ENCODE results near the gene TICAM2.

The TICAM2 gene

GRCh38 chr5:115625579-115626444 is 23.5 kb upstream of the TICAM2 start, which contains the start of gene TMED7:
Gene TMED7 (minus strand): TSS chr5:115626036. CDS start chr5:115625792, 244 bp downstream.
- peak within 1 kb of the TSS; percentile 95 for H3K9ac ChIP-seq (ENCODE audit: low read length)
- no peak for TF ChIP-seq CTCF (IDR thresholded peaks at IDR 0.05; ENCODE audit: low read length)
- no peak for TF ChIP-seq EZH2 (optimal IDR thresholded peaks at IDR 0.05; ENCODE audit: low read depth, low read length)
- no peak for TF ChIP-seq EZH2phosphoT487 (IDR thresholded peaks at IDR 0.05; ENCODE audit: low read length)
- H3K4me1 ChIP-seq (ENCODE audit: low read length): peaks cover 13% of the 10 kb centered on the region; the same call in 1 of the 2 replicates
- H3K27me3 ChIP-seq (replicated peaks; ENCODE audit: insufficient read depth, low read length): peaks cover 23% of the 10 kb centered on the region
- H3F3A ChIP-seq (ENCODE audit: insufficient read depth, low read length): no peaks in the 10 kb centered on the region; the same call in 1 of the 2 replicates
- no peaks in the 10 kb centered on the region for H3K9me3 ChIP-seq (replicated peaks; ENCODE audit: insufficient read depth, low read length)
- DNase-seq: peak; percentile 98
- peaks cover 53% of the 10 kb centered on the region for H3K79me2 ChIP-seq (ENCODE audit: low read length)
- peak within 1 kb of the TSS; percentile 56; the same call in 1 of the 2 replicates for H3K27ac ChIP-seq (ENCODE audit: low read length)
- H3K36me3 ChIP-seq (replicated peaks; ENCODE audit: insufficient read depth, low read length): no peaks in the 10 kb centered on the region
- H3K4me3 ChIP-seq (ENCODE audit: low read length): peak within 1 kb of the TSS; percentile 80
- no peaks in the 10 kb centered on the region for H3K9me2 ChIP-seq (replicated peaks; ENCODE audit: insufficient read depth, low read length)
- peak within 1 kb of the TSS; percentile 81 for H3K4me2 ChIP-seq (ENCODE audit: low read depth, low read length)
- H2AFZ ChIP-seq (ENCODE audit: low read length): peak within 1 kb of the TSS; percentile 74
- H4K20me1 ChIP-seq (ENCODE audit: insufficient read depth, low read length): peaks cover 19% of the 10 kb centered on the region

- Histone ChIP-seq H4K20me1 (ENCODE audit: insufficient read depth, low read length) (peaks cover 19% of the 10 kb centered on the region), H3K79me2 (ENCODE audit: low read length) (peaks cover 61% of the 10 kb centered on the region)
These were observed 22.7 kb upstream of the TICAM2 start for GRCh38 chr5:115624994-115625393.

GRCh38 chr5:115623658-115624057 is 21.4 kb upstream of the TICAM2 start:
- H3K27ac ChIP-seq (ENCODE audit: low read length): no peak overlapping the region
- H3K9me2 ChIP-seq (replicated peaks; ENCODE audit: insufficient read depth, low read length): no peaks in the 10 kb centered on the region
- H3K4me3 ChIP-seq (ENCODE audit: low read length): peak overlapping the region; percentile 80; the same call in 1 of the 2 replicates
- H3K27me3 ChIP-seq (replicated peaks; ENCODE audit: insufficient read depth, low read length): 0 out of 2 replicates have a peak, but pooled peaks cover 1% of the 10 kb centered on the region
- H3K36me3 ChIP-seq (replicated peaks; ENCODE audit: insufficient read depth, low read length): peaks cover 6% of the 10 kb centered on the region
- H4K20me1 ChIP-seq (ENCODE audit: insufficient read depth, low read length): peaks cover 19% of the 10 kb centered on the region
- H3K9me3 ChIP-seq (replicated peaks; ENCODE audit: insufficient read depth, low read length): no peaks in the 10 kb centered on the region
- H3K4me1 ChIP-seq (ENCODE audit: low read length): peaks cover 13% of the 10 kb centered on the region; the same call in 1 of the 2 replicates
- no peaks in the 10 kb centered on the region; the same call in 1 of the 2 replicates for H3F3A ChIP-seq (ENCODE audit: insufficient read depth, low read length)
- peak overlapping the region; percentile 65 for H3K4me2 ChIP-seq (ENCODE audit: low read depth, low read length)
- DNase-seq: no peak
- TF ChIP-seq CTCF (IDR thresholded peaks at IDR 0.05; ENCODE audit: low read length) (no peak), EZH2phosphoT487 (IDR thresholded peaks at IDR 0.05; ENCODE audit: low read length) (no peak), EZH2 (optimal IDR thresholded peaks at IDR 0.05; ENCODE audit: low read depth, low read length) (no peak)
- H3K79me2 ChIP-seq (ENCODE audit: low read length): peaks cover 65% of the 10 kb centered on the region
- H2AFZ ChIP-seq (ENCODE audit: low read length): no peak overlapping the region
- H3K9ac ChIP-seq (ENCODE audit: low read length): no peak overlapping the region

More at GRCh38 chr5:115624994-115625393, 22.7 kb upstream of the TICAM2 start:
- Histone ChIP-seq H3K4me3 (ENCODE audit: low read length) (peak overlapping the region; percentile 80), H3F3A (ENCODE audit: insufficient read depth, low read length) (no peaks in the 10 kb centered on the region; the same call in 1 of the 2 replicates), H3K9me3 (replicated peaks; ENCODE audit: insufficient read depth, low read length) (no peaks in the 10 kb centered on the region), H3K36me3 (replicated peaks; ENCODE audit: insufficient read depth, low read length) (no peaks in the 10 kb centered on the region; the same call in 1 of the 2 replicates), H3K9ac (ENCODE audit: low read length) (peak overlapping the region; percentile 95), H3K9me2 (replicated peaks; ENCODE audit: insufficient read depth, low read length) (no peaks in the 10 kb centered on the region), H3K4me1 (ENCODE audit: low read length) (peaks cover 13% of the 10 kb centered on the region; the same call in 1 of the 2 replicates), H2AFZ (ENCODE audit: low read length) (peak overlapping the region; percentile 74; the same call in 1 of the 2 replicates), H3K27me3 (replicated peaks; ENCODE audit: insufficient read depth, low read length) (peaks cover 14% of the 10 kb centered on the region), H3K27ac (ENCODE audit: low read length) (no peak overlapping the region), H3K4me2 (ENCODE audit: low read depth, low read length) (peak overlapping the region; percentile 65)
- no peak for TF ChIP-seq EZH2phosphoT487 (IDR thresholded peaks at IDR 0.05; ENCODE audit: low read length)
- TF ChIP-seq EZH2 (optimal IDR thresholded peaks at IDR 0.05; ENCODE audit: low read depth, low read length): no peak
- no peak for TF ChIP-seq CTCF (IDR thresholded peaks at IDR 0.05; ENCODE audit: low read length)
- no peak for DNase-seq

All from MM.1S (cell line).